HL-60 (cell line): ENCODE results near the gene PRR23B.

Source experiments
- GABPA ChIP-seq: IDR thresholded peaks from 2 replicates; pipeline ENCODE4 v1.6.1; 2012; ENCODE audit warnings: low read depth
- POLR2AphosphoS5 ChIP-seq: IDR thresholded peaks from 2 replicates; pipeline ENCODE4 v1.6.1; 2012; ENCODE audit warnings: low read depth
- SPI1 ChIP-seq: IDR thresholded peaks from 2 replicates; pipeline ENCODE4 v1.6.1; 2012; ENCODE audit warnings: low read depth, mild to moderate bottlenecking, borderline replicate concordance
- TF ChIP-seq, protein P1 (sequence below): IDR thresholded peaks from one replicate; pipeline ENCODE4 v1.5.1; 2011; ENCODE audit warnings: low read length, control low read depth, inconsistent platforms; ENCODE audit not compliant: insufficient read depth
- TF ChIP-seq, protein P2 (sequence below): IDR thresholded peaks from 2 replicates; pipeline ENCODE4 v1.6.1; 2012; ENCODE audit warnings: low read depth; ENCODE audit not compliant: insufficient replicate concordance

DNA sequence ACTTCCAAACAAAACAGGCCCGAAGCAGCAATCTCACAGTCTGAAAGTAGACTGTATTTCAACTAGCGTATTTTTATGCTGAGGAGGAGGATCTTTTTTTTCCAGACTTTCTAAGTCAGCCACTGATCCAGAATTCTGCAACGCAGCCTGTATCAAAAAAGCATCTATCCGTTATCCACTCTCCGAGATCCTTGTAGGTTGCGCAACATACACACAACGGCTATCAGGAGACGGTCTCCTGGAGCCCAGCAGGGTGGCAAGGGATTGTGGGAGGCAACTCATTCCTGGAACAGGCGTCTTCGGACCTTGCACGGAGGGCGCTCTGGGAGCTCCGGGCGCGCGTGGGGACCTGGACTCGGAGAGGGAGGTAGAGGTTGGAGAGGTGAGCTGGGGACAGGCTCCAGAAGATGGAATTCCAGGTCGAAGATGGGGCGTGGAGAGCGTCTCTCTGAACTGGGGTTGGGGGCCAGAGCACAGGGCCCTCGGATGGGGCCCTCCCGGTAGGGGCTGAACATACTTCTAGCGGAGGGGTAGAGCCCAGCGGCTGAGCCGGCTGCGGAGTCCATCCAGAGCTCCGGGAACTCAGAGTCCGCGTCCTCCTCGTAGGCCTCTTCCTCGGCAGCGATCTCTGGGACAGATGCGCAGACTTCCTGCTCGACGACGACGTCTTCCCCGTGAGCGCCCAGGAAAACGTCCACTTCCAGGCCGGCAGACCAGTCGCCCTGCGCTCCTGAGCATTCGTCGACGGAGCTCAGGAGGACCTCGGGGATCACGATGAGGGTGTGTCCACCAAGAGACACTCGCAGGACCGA lies 23.0 kb upstream of the PRR23B start:
- TF ChIP-seq, protein P1, sequence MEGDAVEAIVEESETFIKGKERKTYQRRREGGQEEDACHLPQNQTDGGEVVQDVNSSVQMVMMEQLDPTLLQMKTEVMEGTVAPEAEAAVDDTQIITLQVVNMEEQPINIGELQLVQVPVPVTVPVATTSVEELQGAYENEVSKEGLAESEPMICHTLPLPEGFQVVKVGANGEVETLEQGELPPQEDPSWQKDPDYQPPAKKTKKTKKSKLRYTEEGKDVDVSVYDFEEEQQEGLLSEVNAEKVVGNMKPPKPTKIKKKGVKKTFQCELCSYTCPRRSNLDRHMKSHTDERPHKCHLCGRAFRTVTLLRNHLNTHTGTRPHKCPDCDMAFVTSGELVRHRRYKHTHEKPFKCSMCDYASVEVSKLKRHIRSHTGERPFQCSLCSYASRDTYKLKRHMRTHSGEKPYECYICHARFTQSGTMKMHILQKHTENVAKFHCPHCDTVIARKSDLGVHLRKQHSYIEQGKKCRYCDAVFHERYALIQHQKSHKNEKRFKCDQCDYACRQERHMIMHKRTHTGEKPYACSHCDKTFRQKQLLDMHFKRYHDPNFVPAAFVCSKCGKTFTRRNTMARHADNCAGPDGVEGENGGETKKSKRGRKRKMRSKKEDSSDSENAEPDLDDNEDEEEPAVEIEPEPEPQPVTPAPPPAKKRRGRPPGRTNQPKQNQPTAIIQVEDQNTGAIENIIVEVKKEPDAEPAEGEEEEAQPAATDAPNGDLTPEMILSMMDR: no peak
- no peak for TF ChIP-seq POLR2AphosphoS5
- TF ChIP-seq, protein P2, sequence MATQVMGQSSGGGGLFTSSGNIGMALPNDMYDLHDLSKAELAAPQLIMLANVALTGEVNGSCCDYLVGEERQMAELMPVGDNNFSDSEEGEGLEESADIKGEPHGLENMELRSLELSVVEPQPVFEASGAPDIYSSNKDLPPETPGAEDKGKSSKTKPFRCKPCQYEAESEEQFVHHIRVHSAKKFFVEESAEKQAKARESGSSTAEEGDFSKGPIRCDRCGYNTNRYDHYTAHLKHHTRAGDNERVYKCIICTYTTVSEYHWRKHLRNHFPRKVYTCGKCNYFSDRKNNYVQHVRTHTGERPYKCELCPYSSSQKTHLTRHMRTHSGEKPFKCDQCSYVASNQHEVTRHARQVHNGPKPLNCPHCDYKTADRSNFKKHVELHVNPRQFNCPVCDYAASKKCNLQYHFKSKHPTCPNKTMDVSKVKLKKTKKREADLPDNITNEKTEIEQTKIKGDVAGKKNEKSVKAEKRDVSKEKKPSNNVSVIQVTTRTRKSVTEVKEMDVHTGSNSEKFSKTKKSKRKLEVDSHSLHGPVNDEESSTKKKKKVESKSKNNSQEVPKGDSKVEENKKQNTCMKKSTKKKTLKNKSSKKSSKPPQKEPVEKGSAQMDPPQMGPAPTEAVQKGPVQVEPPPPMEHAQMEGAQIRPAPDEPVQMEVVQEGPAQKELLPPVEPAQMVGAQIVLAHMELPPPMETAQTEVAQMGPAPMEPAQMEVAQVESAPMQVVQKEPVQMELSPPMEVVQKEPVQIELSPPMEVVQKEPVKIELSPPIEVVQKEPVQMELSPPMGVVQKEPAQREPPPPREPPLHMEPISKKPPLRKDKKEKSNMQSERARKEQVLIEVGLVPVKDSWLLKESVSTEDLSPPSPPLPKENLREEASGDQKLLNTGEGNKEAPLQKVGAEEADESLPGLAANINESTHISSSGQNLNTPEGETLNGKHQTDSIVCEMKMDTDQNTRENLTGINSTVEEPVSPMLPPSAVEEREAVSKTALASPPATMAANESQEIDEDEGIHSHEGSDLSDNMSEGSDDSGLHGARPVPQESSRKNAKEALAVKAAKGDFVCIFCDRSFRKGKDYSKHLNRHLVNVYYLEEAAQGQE: no peak
- no peak for TF ChIP-seq GABPA
- TF ChIP-seq SPI1: no peak
